ENCODE results near the gene RNF144A. TPM values are rescaled to one million over a fixed set of nuclear protein-coding genes. Genes with fewer than 3 reads are reported as not detected.

RNF144A gene
- total RNA-seq, 3 donors from 2014 or later: 10.8 to 17.1 (median 11.6) TPM

DNA sequence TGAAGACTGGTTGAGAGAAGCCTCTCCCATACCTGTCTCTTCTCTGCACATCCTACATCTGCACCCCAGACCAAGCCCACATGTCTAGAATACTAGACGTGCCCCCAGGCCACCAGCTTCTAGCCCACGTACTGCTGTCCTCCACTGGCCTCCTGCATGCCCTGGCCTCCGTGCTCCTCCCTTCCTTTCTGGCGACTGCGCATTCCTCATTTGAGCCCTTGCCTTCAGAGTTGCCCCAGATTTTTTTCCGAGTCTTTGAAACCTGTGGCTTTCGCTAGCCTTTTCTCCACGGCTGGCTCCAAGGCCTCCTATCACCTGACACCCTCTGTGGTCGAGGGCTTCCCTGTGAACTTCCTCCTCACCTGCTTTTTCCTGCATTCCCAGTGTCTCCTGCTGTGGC is 11.2 kb downstream of the RNF144A start:
- DNase-seq (ENCODE audit: low spot score in 2 of 2): no peak

DNA sequence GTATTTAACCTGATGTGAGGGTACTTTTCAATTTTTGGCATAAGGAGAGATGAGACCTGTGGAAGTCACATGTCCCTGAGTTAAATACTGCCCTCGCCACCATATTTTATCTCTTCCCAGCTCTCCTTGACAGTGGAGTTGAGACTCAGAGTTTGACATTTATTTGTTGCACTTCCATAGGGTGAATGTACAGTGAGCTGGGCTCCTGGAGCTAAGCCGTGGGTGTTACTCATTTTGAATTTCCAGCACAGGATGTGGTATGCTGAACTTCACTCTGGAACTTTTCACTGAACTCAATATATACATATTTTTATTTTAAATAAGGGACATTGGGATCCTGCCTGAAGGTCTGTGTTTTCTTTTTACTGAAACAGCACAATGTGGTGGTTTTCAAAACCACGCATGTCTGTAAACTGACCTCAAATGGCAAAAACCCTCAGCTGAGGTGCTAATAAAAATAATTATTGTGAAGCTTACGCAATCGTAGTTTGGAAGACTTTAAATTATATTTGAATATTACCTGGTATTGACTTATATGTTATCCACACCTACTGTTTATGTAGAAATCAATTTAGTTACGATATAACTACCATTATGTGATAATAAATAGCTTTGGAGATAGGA is 12.1 kb downstream of the RNF144A start:
- TF ChIP-seq, protein P1, sequence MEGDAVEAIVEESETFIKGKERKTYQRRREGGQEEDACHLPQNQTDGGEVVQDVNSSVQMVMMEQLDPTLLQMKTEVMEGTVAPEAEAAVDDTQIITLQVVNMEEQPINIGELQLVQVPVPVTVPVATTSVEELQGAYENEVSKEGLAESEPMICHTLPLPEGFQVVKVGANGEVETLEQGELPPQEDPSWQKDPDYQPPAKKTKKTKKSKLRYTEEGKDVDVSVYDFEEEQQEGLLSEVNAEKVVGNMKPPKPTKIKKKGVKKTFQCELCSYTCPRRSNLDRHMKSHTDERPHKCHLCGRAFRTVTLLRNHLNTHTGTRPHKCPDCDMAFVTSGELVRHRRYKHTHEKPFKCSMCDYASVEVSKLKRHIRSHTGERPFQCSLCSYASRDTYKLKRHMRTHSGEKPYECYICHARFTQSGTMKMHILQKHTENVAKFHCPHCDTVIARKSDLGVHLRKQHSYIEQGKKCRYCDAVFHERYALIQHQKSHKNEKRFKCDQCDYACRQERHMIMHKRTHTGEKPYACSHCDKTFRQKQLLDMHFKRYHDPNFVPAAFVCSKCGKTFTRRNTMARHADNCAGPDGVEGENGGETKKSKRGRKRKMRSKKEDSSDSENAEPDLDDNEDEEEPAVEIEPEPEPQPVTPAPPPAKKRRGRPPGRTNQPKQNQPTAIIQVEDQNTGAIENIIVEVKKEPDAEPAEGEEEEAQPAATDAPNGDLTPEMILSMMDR (IDR thresholded peaks at IDR 0.05): no peak
- no peak for TF ChIP-seq POLR2A (IDR thresholded peaks at IDR 0.05)
- TF ChIP-seq POLR2AphosphoS5 (IDR thresholded peaks at IDR 0.05): no peak
- Histone ChIP-seq H3K4me3 (no peak overlapping the region), H3K36me3 (no peaks in the 10 kb centered on the region), H3K27me3 (no peaks in the 10 kb centered on the region), H3K27ac (no peak overlapping the region), H3K4me1 (no peaks in the 10 kb centered on the region), H3K9me3 (no peaks in the 10 kb centered on the region)
- intact Hi-C loops (cut with DNase I; ENCODE audit: low total_unique reads): no loop called here
- no peak for DNase-seq (ENCODE audit: low spot score in 2 of 2)

More for the DNA sequence above, 11.2 kb downstream of the RNF144A start:
- Histone ChIP-seq H3K36me3 (no peaks in the 10 kb centered on the region), H3K9me3 (no peaks in the 10 kb centered on the region), H3K27ac (no peak overlapping the region), H3K4me1 (no peaks in the 10 kb centered on the region), H3K27me3 (no peaks in the 10 kb centered on the region), H3K4me3 (no peak overlapping the region)
- TF ChIP-seq POLR2A (IDR thresholded peaks at IDR 0.05) (no peak), POLR2AphosphoS5 (IDR thresholded peaks at IDR 0.05) (no peak)
- TF ChIP-seq, protein P1 (IDR thresholded peaks at IDR 0.05): no peak
- intact Hi-C loops (cut with DNase I; ENCODE audit: low total_unique reads): no loop called here

DNA sequence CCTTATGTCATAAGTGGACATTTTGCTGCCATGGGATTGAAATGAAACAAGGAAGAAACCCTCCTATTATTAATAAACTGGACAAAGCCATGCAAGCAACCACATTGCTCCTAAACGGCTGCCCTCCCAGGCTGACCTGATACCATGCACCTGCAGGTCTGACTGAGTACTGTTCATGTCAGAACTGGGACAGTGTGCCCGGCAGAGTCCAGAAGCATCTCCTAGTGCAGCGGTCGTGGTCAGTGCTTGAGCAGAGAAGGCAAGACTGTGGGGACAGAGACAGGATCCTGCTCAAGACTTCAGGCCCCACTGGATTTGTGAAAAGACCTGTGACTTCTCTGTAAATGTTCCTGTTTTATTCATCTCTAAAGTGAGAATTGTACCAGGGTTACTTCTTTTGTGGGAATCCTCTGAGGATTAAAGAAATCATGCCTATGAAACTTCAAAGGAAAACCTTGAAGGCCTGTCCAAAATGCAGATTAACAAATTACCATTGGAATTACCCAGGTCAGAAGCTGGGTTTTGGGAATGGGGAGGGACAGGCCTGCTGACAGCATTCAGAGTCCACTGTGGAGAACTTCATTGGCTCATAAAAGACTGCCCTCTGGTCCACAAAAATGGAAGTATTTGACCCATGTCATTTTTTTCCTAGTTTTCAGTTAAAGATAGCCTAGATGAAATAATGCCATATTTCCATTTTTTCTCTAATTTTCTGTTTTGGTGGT is 13.9 kb downstream of the RNF144A start:
- Histone ChIP-seq H3K4me1 (no peaks in the 10 kb centered on the region), H3K9me3 (no peaks in the 10 kb centered on the region), H3K27me3 (no peaks in the 10 kb centered on the region), H3K27ac (no peak overlapping the region), H3K4me3 (no peak overlapping the region), H3K36me3 (no peaks in the 10 kb centered on the region)
- no peak for DNase-seq (ENCODE audit: low spot score in 2 of 2)
- TF ChIP-seq, protein P1 (IDR thresholded peaks at IDR 0.05): no peak
- no peak for TF ChIP-seq POLR2A (IDR thresholded peaks at IDR 0.05)
- no peak for TF ChIP-seq POLR2AphosphoS5 (IDR thresholded peaks at IDR 0.05)
- intact Hi-C loops (cut with DNase I; ENCODE audit: low total_unique reads): no loop called here

DNA sequence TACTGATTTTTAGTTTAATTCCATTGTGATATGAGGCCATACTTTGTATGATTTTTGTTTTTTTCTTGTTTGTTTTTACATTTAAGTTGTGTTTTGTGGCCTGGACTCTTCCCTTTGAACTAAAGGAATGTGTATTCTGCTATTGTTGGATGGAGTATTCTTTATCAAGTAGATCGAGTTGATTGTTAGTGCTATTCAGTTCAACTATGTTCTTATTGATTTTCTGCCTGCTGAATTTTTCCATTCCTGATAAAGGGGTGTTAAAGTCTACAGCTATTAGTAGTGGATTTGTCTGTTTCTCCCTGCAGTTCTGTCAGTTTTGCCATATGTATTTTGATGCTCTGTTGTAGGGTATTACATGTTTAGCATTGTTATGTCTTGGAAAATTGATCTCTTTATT is 14.5 kb downstream of the RNF144A start:
- no peaks in the 10 kb centered on the region for H3K9me3 ChIP-seq
- no peak overlapping the region for H3K27ac ChIP-seq
- no peaks in the 10 kb centered on the region for H3K4me1 ChIP-seq
- H3K36me3 ChIP-seq: no peaks in the 10 kb centered on the region
- DNase-seq (ENCODE audit: low spot score in 2 of 2): no peak
- no peaks in the 10 kb centered on the region for H3K27me3 ChIP-seq
- H3K4me3 ChIP-seq: no peak overlapping the region
- TF ChIP-seq, protein P1 (IDR thresholded peaks at IDR 0.05): no peak
- TF ChIP-seq POLR2A (IDR thresholded peaks at IDR 0.05) (no peak), POLR2AphosphoS5 (IDR thresholded peaks at IDR 0.05) (no peak)
- intact Hi-C loops (cut with DNase I; ENCODE audit: low total_unique reads): no loop called here

DNA sequence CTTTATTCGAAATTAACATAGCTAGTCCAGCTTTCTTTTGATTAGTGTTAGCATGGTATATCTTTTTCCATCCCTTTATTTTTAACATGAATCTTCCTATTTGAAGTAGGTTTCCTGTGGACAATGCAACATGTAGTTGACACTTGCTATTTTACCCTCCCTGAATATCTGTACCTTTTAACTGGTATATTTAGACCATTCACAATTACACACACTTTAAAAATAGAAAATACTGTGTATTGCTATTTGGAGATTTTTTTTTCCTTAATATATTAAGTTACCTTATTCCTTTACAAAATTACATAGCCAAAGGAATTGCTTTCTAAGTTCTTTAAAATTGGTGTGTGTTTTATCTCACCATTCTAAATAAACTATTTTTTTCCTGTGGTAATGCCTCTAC is 15.0 kb downstream of the RNF144A start:
- Histone ChIP-seq H3K36me3 (no peaks in the 10 kb centered on the region), H3K4me1 (no peaks in the 10 kb centered on the region), H3K9me3 (no peaks in the 10 kb centered on the region), H3K27ac (no peak overlapping the region), H3K27me3 (no peaks in the 10 kb centered on the region), H3K4me3 (no peak overlapping the region)
- TF ChIP-seq, protein P1 (IDR thresholded peaks at IDR 0.05): no peak
- TF ChIP-seq POLR2AphosphoS5 (IDR thresholded peaks at IDR 0.05) (no peak), POLR2A (IDR thresholded peaks at IDR 0.05) (no peak)
- DNase-seq (ENCODE audit: low spot score in 2 of 2): no peak
- intact Hi-C loops (cut with DNase I; ENCODE audit: low total_unique reads): no loop called here

Data from breast epithelium (tissue), 4 donors.